LNCaP clone FGC (cell line): Measurements from ENCODE around the gene CACNG4.
"Not testable (repeated sequence)": the region's sequence is repeated elsewhere in the genome, so short reads cannot be mapped to it uniquely, and the experiment has no call there.

Experiments used
- DNase-seq: peaks from one replicate; pipeline ENCODE4 v3.0.0-alpha.2; 2011; ENCODE audit warnings: low read depth
- H3K4me3 ChIP-seq: 2 replicates; pipeline ENCODE4 v1.5.1; 2011; ENCODE audit warnings: mild to moderate bottlenecking, low read depth, low read length, control low read depth
- TF ChIP-seq, protein P1 (sequence below): IDR thresholded peaks from 2 replicates; pipeline ENCODE4 v1.5.1; 2012; ENCODE audit warnings: mild to moderate bottlenecking; ENCODE audit not compliant: control insufficient read depth, insufficient read depth; ENCODE audit errors: extremely low read depth

The CACNG4 gene

DNA sequence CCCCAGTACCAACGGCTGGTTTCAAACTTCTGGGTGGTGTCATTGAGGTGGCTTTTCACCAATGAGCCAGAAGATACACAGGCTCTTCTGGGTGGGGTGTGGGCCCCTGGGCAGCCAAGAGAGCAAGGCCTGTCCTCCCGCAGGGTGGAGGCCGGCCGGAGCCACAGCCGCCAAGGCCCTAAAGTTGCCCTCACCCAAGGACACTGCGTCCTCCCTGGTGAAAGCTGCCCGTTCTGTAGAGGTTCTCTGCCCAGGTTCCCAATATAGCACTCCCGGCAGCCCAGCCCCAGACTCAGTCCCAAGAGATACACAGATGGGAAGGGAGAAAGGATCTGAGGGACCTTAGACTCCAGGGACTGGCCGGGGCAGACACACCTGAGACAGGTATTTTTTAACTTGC is 69.1 kb downstream of the CACNG4 start:
- TF ChIP-seq, protein P1, sequence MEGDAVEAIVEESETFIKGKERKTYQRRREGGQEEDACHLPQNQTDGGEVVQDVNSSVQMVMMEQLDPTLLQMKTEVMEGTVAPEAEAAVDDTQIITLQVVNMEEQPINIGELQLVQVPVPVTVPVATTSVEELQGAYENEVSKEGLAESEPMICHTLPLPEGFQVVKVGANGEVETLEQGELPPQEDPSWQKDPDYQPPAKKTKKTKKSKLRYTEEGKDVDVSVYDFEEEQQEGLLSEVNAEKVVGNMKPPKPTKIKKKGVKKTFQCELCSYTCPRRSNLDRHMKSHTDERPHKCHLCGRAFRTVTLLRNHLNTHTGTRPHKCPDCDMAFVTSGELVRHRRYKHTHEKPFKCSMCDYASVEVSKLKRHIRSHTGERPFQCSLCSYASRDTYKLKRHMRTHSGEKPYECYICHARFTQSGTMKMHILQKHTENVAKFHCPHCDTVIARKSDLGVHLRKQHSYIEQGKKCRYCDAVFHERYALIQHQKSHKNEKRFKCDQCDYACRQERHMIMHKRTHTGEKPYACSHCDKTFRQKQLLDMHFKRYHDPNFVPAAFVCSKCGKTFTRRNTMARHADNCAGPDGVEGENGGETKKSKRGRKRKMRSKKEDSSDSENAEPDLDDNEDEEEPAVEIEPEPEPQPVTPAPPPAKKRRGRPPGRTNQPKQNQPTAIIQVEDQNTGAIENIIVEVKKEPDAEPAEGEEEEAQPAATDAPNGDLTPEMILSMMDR, result no peak
- no peak for DNase-seq
- no peak overlapping the region for H3K4me3 ChIP-seq

DNA sequence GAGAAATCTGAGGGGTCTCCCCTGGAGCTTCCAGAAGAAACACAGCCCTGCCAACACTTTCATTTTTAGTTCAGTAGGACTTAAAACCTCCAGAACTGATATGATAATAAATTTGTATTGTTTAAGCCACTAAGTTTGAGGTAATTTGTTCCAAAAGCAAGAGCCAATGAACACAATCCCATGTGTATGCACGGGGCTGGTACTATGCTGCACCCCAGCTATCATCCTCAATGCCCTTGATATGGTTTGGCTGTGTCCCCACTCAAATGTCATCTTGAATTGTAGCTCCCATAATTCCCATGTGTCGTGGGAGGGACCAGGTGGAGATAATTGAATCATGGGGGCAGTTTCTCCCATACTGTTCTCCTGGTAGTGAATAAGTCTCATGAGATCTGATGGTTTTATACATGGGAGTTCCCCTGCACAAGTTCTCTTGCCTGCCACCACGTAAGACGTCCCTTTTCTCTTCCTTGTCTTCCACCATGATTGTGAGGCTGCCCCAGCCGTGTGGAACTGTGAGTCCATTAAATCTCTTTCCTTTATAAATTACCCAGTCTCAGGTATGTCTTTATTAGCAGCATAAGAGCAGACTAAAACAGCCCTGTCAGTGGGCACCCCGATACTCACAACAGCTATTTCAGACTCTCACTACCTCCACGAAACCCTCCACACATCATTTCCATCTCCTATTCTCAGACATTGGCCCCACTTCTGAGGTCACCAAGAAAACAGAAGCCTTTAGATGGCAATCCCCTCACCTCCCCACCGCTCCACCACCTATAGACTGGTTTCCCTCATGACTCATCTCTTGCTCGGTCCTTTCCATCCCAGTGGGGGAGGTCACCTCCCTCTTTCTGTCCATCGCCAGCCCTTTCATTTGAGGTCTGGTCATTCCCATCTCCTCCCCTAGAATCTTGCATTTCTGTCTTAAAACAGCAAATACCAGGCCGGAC is 70.9 kb downstream of the CACNG4 start:
- H3K4me3 ChIP-seq, result no peak overlapping the region

DNA sequence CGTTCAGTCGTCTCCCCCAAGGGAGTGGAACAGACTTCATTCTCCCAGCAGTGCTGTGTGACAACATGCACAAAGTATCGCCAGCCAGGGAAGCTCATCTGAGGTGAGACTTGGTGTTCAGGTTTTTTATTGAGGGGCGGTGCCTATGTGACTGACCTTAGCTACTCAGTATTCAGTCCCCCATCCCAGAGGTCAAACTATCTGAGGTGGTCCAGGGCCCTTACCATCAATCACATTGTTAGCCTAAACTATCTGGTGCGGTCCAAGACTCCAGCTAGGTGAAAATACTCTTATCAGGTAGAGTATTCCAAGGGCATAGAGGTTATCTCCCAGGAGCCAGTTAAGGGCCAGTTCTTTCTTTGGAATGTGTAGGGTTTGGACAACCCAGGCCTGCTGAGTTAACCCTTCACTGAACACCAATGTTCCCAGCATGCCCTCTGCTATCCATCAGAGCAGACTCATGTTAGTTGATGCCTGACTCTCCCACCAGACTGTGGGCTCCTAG is 74.4 kb downstream of the CACNG4 start:
- H3K4me3 ChIP-seq, result no peak overlapping the region
- TF ChIP-seq, protein P1, result no peak
- DNase-seq, result no peak

More for the DNA sequence above, 70.9 kb downstream of the CACNG4 start:
- TF ChIP-seq, protein P1, result no peak
- DNase-seq, result no peak

DNA sequence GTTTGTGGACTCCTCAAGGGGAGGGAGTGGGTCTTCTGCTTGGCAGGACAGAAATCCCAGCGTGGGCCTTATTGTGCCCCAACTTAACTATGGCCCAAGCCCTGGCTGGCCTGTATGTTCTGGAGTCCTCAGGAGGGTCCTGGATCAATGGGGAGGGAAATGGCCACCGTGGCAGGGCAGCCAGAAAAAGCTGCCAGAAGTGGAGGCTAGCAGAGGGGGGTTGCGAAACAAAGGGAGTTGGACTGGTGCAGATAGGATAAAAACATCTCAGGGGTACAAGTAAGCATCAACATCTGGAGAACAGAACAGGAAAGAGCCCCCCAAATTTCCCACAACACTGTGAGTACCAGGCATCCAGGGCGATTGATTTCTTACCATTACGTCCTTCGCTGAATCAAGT is 76.1 kb downstream of the CACNG4 start:
- H3K4me3 ChIP-seq, result no peak overlapping the region
- DNase-seq, result no peak
- TF ChIP-seq, protein P1, result no peak

DNA sequence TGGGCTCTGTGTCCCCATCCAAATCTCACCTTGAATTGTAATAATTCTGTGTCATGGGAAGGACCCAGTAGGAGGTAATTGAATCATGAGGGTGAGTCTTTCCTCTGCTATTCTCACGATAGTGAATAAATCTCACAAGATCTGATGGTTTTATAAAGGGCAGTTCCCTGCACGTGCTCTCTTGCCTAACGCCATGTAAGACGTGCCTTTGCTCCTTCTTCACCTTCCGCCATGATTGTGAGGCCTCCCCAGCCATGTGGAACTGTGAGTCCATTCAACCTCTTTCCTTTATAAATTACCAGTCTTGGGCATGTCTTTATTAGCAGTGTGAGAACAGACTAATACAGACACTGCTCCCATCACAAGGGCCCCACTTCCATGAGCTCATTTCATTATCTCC is 76.6 kb downstream of the CACNG4 start:
- not testable (repeated sequence) for DNase-seq, H3K4me3 ChIP-seq

DNA sequence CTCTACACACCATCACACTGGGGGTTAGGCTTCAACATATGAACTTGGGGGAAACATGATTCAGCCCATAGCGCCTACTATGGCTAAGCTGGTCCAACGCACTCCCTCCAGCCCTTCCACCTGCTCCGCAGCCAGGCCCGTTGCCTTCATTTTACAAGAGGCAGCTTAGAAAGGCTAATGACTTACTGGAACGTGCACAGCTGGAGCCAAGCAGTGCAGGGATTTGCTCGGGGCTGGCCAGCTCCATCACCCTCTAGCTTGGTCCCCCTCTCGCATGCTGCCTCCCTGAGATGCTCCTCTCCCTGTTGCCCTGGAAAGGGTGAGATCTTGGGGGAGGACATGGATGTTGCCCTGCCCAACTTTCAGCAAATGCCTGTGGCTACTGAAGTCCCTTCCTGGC is 77.0 kb downstream of the CACNG4 start:
- no peak for DNase-seq
- no peak overlapping the region for H3K4me3 ChIP-seq
- TF ChIP-seq, protein P1, result no peak

DNA sequence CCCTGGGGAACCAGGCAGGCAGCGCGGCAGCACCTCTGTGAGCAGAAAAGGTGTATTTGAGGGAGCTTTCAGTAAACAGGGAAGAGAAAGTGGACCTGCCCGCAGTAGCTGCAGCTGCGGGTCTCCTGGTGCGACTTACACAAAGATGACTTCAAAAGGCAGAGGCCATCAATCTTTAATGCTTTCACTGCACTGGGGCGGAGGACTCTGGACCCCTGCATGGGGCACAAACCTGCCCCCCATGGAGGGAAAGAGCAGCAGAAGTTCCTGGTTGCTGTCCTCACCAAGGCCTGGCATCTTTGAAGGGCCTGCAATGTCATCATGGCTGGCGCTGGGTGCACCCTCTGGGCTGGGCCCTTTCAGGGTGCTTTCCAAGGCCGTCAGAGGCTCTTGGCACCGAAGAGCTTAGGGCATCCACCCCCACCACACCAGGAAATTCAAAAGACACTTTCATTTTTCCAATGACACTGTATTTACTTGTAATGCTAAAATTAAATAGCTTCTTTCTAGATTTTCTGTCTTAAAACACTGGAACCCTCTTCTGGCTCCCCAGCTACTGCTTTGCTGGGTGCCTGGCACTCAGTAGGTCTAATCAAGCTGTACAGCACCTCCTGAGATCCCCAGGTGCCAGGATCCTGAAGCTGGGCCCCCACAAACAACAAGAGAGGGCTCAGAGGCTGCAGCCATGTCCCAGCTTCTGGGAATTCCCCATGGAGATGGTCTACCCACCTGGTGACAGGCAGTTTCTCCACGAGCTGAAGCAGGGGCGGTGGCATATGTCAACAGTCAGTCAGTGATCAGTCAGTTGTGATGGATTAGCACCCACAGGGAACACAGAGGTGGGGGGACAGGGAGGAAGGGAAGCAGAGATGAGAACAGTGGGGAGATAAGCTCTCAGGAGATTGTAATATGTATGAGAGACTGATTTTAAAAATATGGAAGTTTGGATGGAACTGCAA is 77.7 kb downstream of the CACNG4 start:
- TF ChIP-seq, protein P1, result no peak
- no peak overlapping the region for H3K4me3 ChIP-seq
- DNase-seq, result no peak
